Adrenal gland (tissue), 12 donors: ENCODE data around the gene ARFIP1. TPM values are rescaled to one million over a fixed set of nuclear protein-coding genes. Genes with fewer than 3 reads are reported as not detected.

Source experiments
- DNase-seq, 7 donors: peaks; one replicate each; pipeline ENCODE4 v3.0.0-alpha.2; 2019 to 2020
- H3K27ac ChIP-seq, 5 donors: fragments of 200-600 bp; sonication (generic) in 4 of 5; 1 replicate in 3 of 5; 2 replicates in 2 of 5; pipeline versions ENCODE4 v1.5.1 to v1.8.0; 2016 to 2020; ENCODE audit warnings: mild to moderate bottlenecking in 1 of 5
- H3K27me3 ChIP-seq: fragments of 200-600 bp; 2 replicates; pipeline ENCODE4 v1.8.0; 2021
- H3K36me3 ChIP-seq, 2 donors: fragments of 200-600 bp; replicated peaks in 1 of 2; 1 replicate in 1 of 2; 2 replicates in 1 of 2; pipeline versions ENCODE4 v1.5.1 to v1.8.0; 2018 to 2022
- H3K4me1 ChIP-seq, 2 donors: fragments of 200-600 bp; replicated peaks in 1 of 2; 1 replicate in 1 of 2; 2 replicates in 1 of 2; pipeline versions ENCODE4 v1.5.1 to v1.8.0; 2018 to 2021
- H3K4me3 ChIP-seq, 4 donors: fragments of 200-600 bp; sonication (generic) in 3 of 4; one replicate each; pipeline ENCODE4 v1.5.1; 2016 to 2018
- H3K9me3 ChIP-seq, 3 donors: fragments of 200-600 bp; sonication (generic) in 1 of 3; replicated peaks in 1 of 3; 1 replicate in 2 of 3; 2 replicates in 1 of 3; pipeline versions ENCODE4 v1.5.1 to v1.8.0; 2016 to 2021
- CTCF ChIP-seq, 6 experiments: fragments of 450-650 bp in 4 of 6; fragments of 200-600 bp in 2 of 6; sonication (generic) in 1 of 6; IDR thresholded peaks; 1 replicate in 5 of 6; 2 replicates in 1 of 6; pipeline versions ENCODE4 v1.5.1 to v1.8.0; 2016 to 2021; ENCODE audit warnings: antibody characterized with exemption in 6 of 6, mild to moderate bottlenecking in 2 of 6, moderate library complexity in 1 of 6
- POLR2A ChIP-seq, 2 donors: fragments of 450-650 bp; IDR thresholded peaks; one replicate each; pipeline ENCODE4 v1.6.1; 2017; ENCODE audit warnings: antibody characterized with exemption in 2 of 2, mild to moderate bottlenecking in 2 of 2, moderate library complexity in 1 of 2
- WGBS, 4 donors: extraction: QIAGEN DNeasy Blood & Tissue Kit in 2 of 4; methylation state at CpG; one replicate each; pipeline versions ENCODE4 v1.1.5 to v1.1.7; 2013 to 2017; 5-methylcytosine and 5-hydroxymethylcytosine counted together
- intact Hi-C, 2 donors: fragments of 100-400 bp; cut with DNase I; formaldehyde crosslinking; loops; one replicate each; pipeline versions ENCODE4 v1.14.1 to v1.15.0; 2022 to 2023
- polyA plus RNA-seq, 3 donors: library from polyadenylated mRNA; stranded (reverse); fragments of 200-250 nt in 2 of 3; fragments of 350-450 nt in 1 of 3; fragmentation: Illumina TruSeq in 1 of 3; extraction: RNeasy Lipid Tissue Mini Kit (QIAGEN cat#74804) in 1 of 3; gene quantifications; one replicate each; pipeline ENCODE4 v1.2.3, GENCODE V29; 2013 to 2014
- total RNA-seq, 9 donors: library from RNA; depleted of rRNA in 4 of 9; stranded (reverse); fragments of >200 nt in 4 of 9; fragments of 120-200 nt in 1 of 9; fragmentation: NEBNext Ultra II Directional in 1 of 9; extraction: Animal tissue kit (Norgen Biotek cat#: 25700) in 1 of 9; gene quantifications; one replicate each; pipeline versions ENCODE4 v1.1.0 to v1.2.4, GENCODE V29; 2013 to 2023
- donor health status: healthy with polysubstance abuse.
- donor health status: Bipolar disorder and iron deficiency.
- donor health status: DM: yes; HTN: yes; CAD: no.
- donor health status: DM: no; HTN: no; CAD: no.
- donor health status: DM: no; HTN: no; CAD: no.
- donor health status: DM: yes; HTN: yes; CAD: no.

ARFIP1 gene
- total and polyA plus RNA-seq, 12 donors = 15.2 to 43.3 (median 28.3) TPM

DNA sequence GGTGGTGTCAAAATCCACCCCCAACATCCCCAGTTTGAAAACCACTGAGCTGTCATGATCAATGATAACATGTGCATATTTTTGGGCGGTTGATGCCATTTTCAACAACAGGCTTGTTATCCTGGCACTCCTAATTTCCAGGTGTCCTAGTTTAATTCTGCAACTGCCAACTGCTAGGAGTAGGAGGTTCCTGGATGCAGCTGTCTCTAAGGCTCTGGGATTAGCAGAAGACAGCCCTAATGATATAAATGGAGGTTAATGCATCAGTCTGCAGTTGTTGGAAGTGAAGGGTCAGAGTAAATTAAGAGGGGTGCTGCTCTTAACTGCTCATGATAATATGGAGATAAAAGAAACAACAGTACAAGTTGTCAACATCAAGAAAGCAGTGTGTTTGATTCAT is 23.8 kb downstream of the ARFIP1 start:
- 86 to 100% (median 100%) methylated on average over 1 of the region's 1 CpG for WGBS, 4 donors
- Histone ChIP-seq H3K27ac (no peak overlapping the region), H3K9me3 (no peaks in the 10 kb centered on the region), H3K27me3 (no peaks in the 10 kb centered on the region), H3K4me3 (no peak overlapping the region), H3K36me3 (no peaks in the 10 kb centered on the region), H3K4me1 (peaks cover 0 to 3% of the 10 kb centered on the region in 2 donors)
- DNase-seq = no peak
- no peak for TF ChIP-seq POLR2A (IDR thresholded peaks at IDR 0.05)
- no peak for TF ChIP-seq CTCF (IDR thresholded peaks at IDR 0.05)
- intact Hi-C loops = no loop called here

DNA sequence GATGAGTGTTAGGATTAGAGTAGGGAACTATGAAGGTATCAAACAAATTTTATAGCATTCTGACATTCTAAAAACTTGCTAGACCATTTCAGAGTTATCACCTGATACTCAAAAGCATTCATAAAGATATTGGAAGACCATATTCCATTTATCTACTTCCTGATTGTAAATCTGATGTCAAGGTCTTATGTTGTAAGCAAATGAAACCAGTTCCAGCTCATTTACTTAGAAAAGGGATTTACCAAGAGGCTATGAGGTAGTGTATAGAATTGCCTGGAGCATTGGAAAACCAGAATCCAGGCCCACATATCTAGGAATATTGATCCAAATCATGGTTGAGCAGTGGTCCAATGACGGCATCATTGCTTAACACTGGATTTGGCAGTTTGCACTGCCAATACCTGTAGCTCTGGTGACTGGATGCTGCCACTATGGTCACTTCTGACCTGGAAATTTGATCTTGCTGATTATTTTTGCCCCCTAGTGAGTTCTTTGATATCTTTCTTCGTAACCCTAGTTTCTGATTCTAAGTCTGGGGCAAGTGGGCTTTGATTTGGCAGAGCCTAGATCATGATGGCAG is 25.4 kb downstream of the ARFIP1 start:
- Histone ChIP-seq H3K4me1 (no peaks in the 10 kb centered on the region), H3K27ac (no peak overlapping the region), H3K9me3 (no peaks in the 10 kb centered on the region), H3K4me3 (no peak overlapping the region), H3K27me3 (no peaks in the 10 kb centered on the region), H3K36me3 (no peaks in the 10 kb centered on the region)
- 86 to 100% (median 96%) methylated on average over 2 of the region's 2 CpGs for whole genome bisulfite sequencing, 4 donors
- intact Hi-C loops = no loop called here
- DNase-seq = no peak
- no peak for TF ChIP-seq CTCF (IDR thresholded peaks at IDR 0.05)
- no peak for TF ChIP-seq POLR2A (IDR thresholded peaks at IDR 0.05)

DNA sequence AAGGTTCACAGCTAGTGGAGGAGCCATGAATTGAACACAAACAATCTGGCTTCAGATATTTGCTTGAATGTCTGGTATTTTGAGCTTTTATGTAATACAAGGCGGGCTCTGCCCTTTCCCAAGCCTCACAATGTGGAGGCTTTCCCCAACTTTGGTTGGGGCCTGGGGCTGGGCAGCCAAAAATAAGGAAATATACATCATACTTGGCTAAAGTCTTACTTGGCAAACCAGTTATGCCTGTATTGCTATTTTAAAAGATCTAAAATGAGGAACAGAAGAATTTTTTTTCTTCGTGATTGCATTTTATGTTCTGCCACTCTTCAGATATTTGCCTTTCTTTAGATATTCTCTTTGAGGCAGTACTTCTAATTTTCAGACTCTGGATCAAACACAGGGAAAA is 26.1 kb downstream of the ARFIP1 start:
- no peak for DNase-seq
- Histone ChIP-seq H3K4me1 (no peaks in the 10 kb centered on the region), H3K4me3 (no peak overlapping the region), H3K36me3 (no peaks in the 10 kb centered on the region), H3K9me3 (no peaks in the 10 kb centered on the region), H3K27ac (no peak overlapping the region), H3K27me3 (no peaks in the 10 kb centered on the region)
- 79 to 86% (median 84%) methylated on average over 2 of the region's 2 CpGs for WGBS, 4 donors
- TF ChIP-seq CTCF (IDR thresholded peaks at IDR 0.05) (no peak), POLR2A (IDR thresholded peaks at IDR 0.05) (no peak)
- intact Hi-C loops = no loop called here

DNA sequence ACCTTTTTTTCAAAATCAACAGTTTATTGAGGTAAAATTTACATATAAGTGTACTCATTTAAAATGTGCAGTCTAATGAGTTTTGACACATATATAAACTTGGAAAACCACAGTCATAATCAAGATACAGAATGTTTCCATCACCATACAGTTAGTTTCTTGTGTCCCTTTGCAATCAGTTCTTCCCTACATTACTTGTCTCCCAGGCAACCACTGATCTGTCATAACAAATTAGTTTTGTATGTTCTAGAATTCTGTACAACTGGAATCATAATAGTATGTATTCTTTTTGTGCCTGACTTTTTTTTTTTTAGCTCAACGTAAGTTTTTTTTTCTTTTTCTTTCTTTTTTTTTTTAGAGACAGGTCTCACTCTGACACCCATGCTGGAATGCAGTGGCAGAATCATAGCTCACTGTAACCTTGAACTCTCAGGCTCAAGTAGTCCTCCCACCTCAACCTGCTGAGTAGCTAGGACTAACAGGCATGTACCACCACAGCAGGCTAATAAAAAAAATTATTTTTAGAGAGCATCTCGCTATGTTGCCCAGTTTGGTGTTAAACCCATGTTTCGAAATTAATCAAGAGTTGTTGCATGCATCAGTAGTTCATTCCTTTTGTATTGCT is 26.9 kb downstream of the ARFIP1 start:
- WGBS, 4 donors = 84 to 91% (median 85%) methylated on average over 3 of the region's 3 CpGs
- no peak overlapping the region for H3K27ac ChIP-seq
- intact Hi-C loops = no loop called here

More for the DNA sequence above, 26.9 kb downstream of the ARFIP1 start:
- no peaks in the 10 kb centered on the region for H3K27me3 ChIP-seq
- TF ChIP-seq CTCF (IDR thresholded peaks at IDR 0.05) (no peak), POLR2A (IDR thresholded peaks at IDR 0.05) (no peak)
- H3K4me1 ChIP-seq = no peaks in the 10 kb centered on the region
- no peak overlapping the region for H3K4me3 ChIP-seq
- no peaks in the 10 kb centered on the region for H3K9me3 ChIP-seq
- H3K36me3 ChIP-seq = no peaks in the 10 kb centered on the region
- no peak for DNase-seq
